IMR-90 (cell line): ENCODE data around the gene DDX60. TPM values are rescaled to one million over a fixed set of nuclear protein-coding genes. Genes with fewer than 3 reads are reported as not detected.

Source experiments
- ATAC-seq: fragments of 200-7000 bp; cut with Tn5 transposase; 2 replicates; pipeline ENCODE4 v1.9.1; 2020; ENCODE audit warnings: low read depth, mild to moderate bottlenecking, moderate library complexity
- BruUV-seq: library from RNA; stranded (reverse); fragments of 400-500 nt; replicated peaks from 2 replicates; lab custom pipeline; 2021; lab: Mats Ljungman, UMichigan
- CTCF ChIA-PET: fragments of 300-600 bp; formaldehyde crosslinking; extraction: SDS; loops from one replicate; lab custom pipeline; 2021; ENCODE audit warnings: antibody characterized with exemption; lab: Yijun Ruan, JAX
- POLR2A ChIA-PET: fragments of 300-600 bp; sonication (Branson Sonifier 250); formaldehyde crosslinking; loops from one replicate; lab custom pipeline; 2022; ENCODE audit warnings: antibody characterized with exemption; ENCODE audit not compliant: unreplicated experiment; lab: Charles Lee
- DNase-seq: peaks from one replicate; pipeline ENCODE4 v3.0.0; 2013
- H2AFZ ChIP-seq: replicated peaks from 2 replicates; pipeline ENCODE3; 2013; ENCODE audit warnings: low read length, mild to moderate bottlenecking; ENCODE audit not compliant: poor library complexity
- H2AK5ac ChIP-seq: 2 replicates; pipeline ENCODE4 v1.6.1; 2013; ENCODE audit warnings: low read depth, low read length, inconsistent platforms
- H2AK9ac ChIP-seq: replicated peaks from 2 replicates; pipeline ENCODE3; 2013; ENCODE audit warnings: mild to moderate bottlenecking, low read depth, low read length, moderate library complexity; ENCODE audit not compliant: poor library complexity
- H2BK120ac ChIP-seq: 2 replicates; pipeline ENCODE4 v1.6.1; 2013; ENCODE audit warnings: low read depth, low read length, inconsistent platforms
- H2BK15ac ChIP-seq: 3 replicates; pipeline ENCODE4 v1.6.1; 2013; ENCODE audit warnings: low read depth, low read length, inconsistent platforms
- H2BK20ac ChIP-seq: 2 replicates; pipeline ENCODE4 v1.6.1; 2013; ENCODE audit warnings: low read depth, mild to moderate bottlenecking, inconsistent platforms, low read length, moderate library complexity
- H2BK5ac ChIP-seq: 2 replicates; pipeline ENCODE4 v1.6.1; 2013; ENCODE audit warnings: mild to moderate bottlenecking, low read depth, low read length, inconsistent platforms; ENCODE audit not compliant: poor library complexity, severe bottlenecking
- H3K14ac ChIP-seq: replicated peaks from 2 replicates; pipeline ENCODE4 v1.6.1; 2013; ENCODE audit warnings: low read depth, low read length, inconsistent platforms
- H3K18ac ChIP-seq: 2 replicates; pipeline ENCODE4 v1.6.1; 2013; ENCODE audit warnings: low read depth, low read length, control low read depth
- H3K23ac ChIP-seq: 2 replicates; pipeline ENCODE4 v1.6.1; 2013; ENCODE audit warnings: low read depth, low read length, inconsistent platforms
- H3K27ac ChIP-seq: 2 replicates; pipeline ENCODE4 v1.5.1; 2013; ENCODE audit warnings: mild to moderate bottlenecking, control low read depth, low read length; ENCODE audit not compliant: insufficient read depth
- H3K27me3 ChIP-seq: 2 replicates; pipeline ENCODE4 v1.6.1; 2013; ENCODE audit warnings: low read length; ENCODE audit not compliant: control insufficient read depth, insufficient read depth
- H3K36me3 ChIP-seq: 2 replicates; pipeline ENCODE4 v1.6.1; 2013; ENCODE audit warnings: low read length, mixed read lengths; ENCODE audit not compliant: control insufficient read depth, insufficient read depth
- H3K4ac ChIP-seq: 2 replicates; pipeline ENCODE4 v1.6.1; 2013; ENCODE audit warnings: low read depth, low read length, inconsistent platforms
- H3K4me1 ChIP-seq: 2 replicates; pipeline ENCODE4 v1.6.1; 2013; ENCODE audit warnings: low read length, mixed read lengths; ENCODE audit not compliant: control insufficient read depth, insufficient read depth
- H3K4me2 ChIP-seq: 2 replicates; pipeline ENCODE4 v1.6.1; 2013; ENCODE audit warnings: low read depth, mild to moderate bottlenecking, control low read depth, low read length, moderate library complexity
- H3K4me3 ChIP-seq: 2 replicates; pipeline ENCODE4 v1.5.1; 2013; ENCODE audit warnings: low read depth, mild to moderate bottlenecking, control low read depth, low read length, moderate library complexity; ENCODE audit not compliant: insufficient read depth
- H3K56ac ChIP-seq: 2 replicates; pipeline ENCODE4 v1.6.1; 2013; ENCODE audit warnings: low read length, inconsistent platforms; ENCODE audit not compliant: insufficient read depth; ENCODE audit errors: extremely low read depth
- H3K79me1 ChIP-seq, 2 experiments: 2 replicates each; pipeline ENCODE4 v1.6.1; 2013; ENCODE audit warnings: low read length in 2 of 2, inconsistent platforms in 1 of 2, low read depth in 1 of 2
- H3K9ac ChIP-seq: 2 replicates; pipeline ENCODE4 v1.6.1; 2013; ENCODE audit warnings: low read depth, low read length, control low read depth
- H3K9me1 ChIP-seq: 2 replicates; pipeline ENCODE4 v1.6.1; 2013; ENCODE audit warnings: low read length, inconsistent platforms; ENCODE audit not compliant: insufficient read depth
- H3K9me3 ChIP-seq: 2 replicates; pipeline ENCODE4 v1.6.1; 2013; ENCODE audit warnings: low read length; ENCODE audit not compliant: control insufficient read depth, insufficient read depth
- H4K20me1 ChIP-seq: 2 replicates; pipeline ENCODE4 v1.6.1; 2013; ENCODE audit warnings: low read length, inconsistent platforms; ENCODE audit not compliant: insufficient read depth
- H4K5ac ChIP-seq: 2 replicates; pipeline ENCODE4 v1.6.1; 2013; ENCODE audit warnings: mild to moderate bottlenecking, low read depth, low read length, control low read depth
- H4K8ac ChIP-seq, 2 experiments: 2 replicates each; pipeline ENCODE4 v1.6.1; 2013; ENCODE audit warnings: low read depth in 2 of 2, low read length in 2 of 2, control low read depth in 1 of 2, inconsistent platforms in 1 of 2
- H4K91ac ChIP-seq: 2 replicates; pipeline ENCODE4 v1.6.1; 2013; ENCODE audit warnings: low read depth, low read length, inconsistent platforms; ENCODE audit not compliant: insufficient read depth
- BHLHE40 ChIP-seq: fragments of 150-350 bp; IDR thresholded peaks from 2 replicates; pipeline ENCODE4 v1.6.1; 2016; ENCODE audit warnings: mild to moderate bottlenecking, low read depth, low read length
- CEBPB ChIP-seq: IDR thresholded peaks from 2 replicates; pipeline ENCODE4 v1.6.1; 2012; ENCODE audit warnings: low read depth, low read length, improper control_type of control experiment
- CHD1 ChIP-seq: IDR thresholded peaks from 2 replicates; pipeline ENCODE4 v1.6.1; 2012; ENCODE audit warnings: low read depth, low read length, improper control_type of control experiment
- FOS ChIP-seq: fragments of 150-350 bp; IDR thresholded peaks from 2 replicates; pipeline ENCODE4 v1.6.1; 2016; ENCODE audit warnings: low read depth, low read length
- MAFK ChIP-seq: IDR thresholded peaks from 2 replicates; pipeline ENCODE4 v1.6.1; 2012; ENCODE audit warnings: low read depth, low read length, improper control_type of control experiment
- MAZ ChIP-seq: IDR thresholded peaks from 2 replicates; pipeline ENCODE4 v1.6.1; 2012; ENCODE audit warnings: low read depth, mild to moderate bottlenecking, low read length, improper control_type of control experiment, moderate library complexity, borderline replicate concordance
- MXI1 ChIP-seq: IDR thresholded peaks from 2 replicates; pipeline ENCODE4 v1.6.1; 2012; ENCODE audit warnings: low read depth, mild to moderate bottlenecking, low read length, moderate library complexity, borderline replicate concordance
- NFE2L2 ChIP-seq: fragments of 150-350 bp; IDR thresholded peaks from 2 replicates; pipeline ENCODE4 v1.6.1; 2016; ENCODE audit warnings: low read depth, mild to moderate bottlenecking, low read length
- POLR2A ChIP-seq: IDR thresholded peaks from 2 replicates; pipeline ENCODE4 v1.6.1; 2012; ENCODE audit warnings: mild to moderate bottlenecking, low read depth, low read length
- RAD21 ChIP-seq: IDR thresholded peaks from 2 replicates; pipeline ENCODE4 v1.6.1; 2012; ENCODE audit warnings: low read length, improper control_type of control experiment
- RCOR1 ChIP-seq: IDR thresholded peaks from 2 replicates; pipeline ENCODE4 v1.6.1; 2012; ENCODE audit warnings: mild to moderate bottlenecking, low read length, improper control_type of control experiment; ENCODE audit not compliant: insufficient replicate concordance
- RFX5 ChIP-seq: IDR thresholded peaks from 2 replicates; pipeline ENCODE4 v1.8.0; 2012; ENCODE audit warnings: low read depth, mild to moderate bottlenecking, low read length, moderate library complexity
- SMC3 ChIP-seq: fragments of 150-350 bp; IDR thresholded peaks from 2 replicates; pipeline ENCODE4 v1.6.1; 2016; ENCODE audit warnings: low read depth, mild to moderate bottlenecking, antibody characterized with exemption, low read length, moderate library complexity
- WGBS, 2 experiments: methylation state at CpG; one replicate each; pipeline versions ENCODE4 v1.1.5 to v1.1.7; 2013; ENCODE audit warnings: missing lambda C conversion rate in 2 of 2; ENCODE audit not compliant: insufficient read length in 1 of 2; ENCODE audit errors: extremely low coverage in 2 of 2; 5-methylcytosine and 5-hydroxymethylcytosine counted together
- dilution Hi-C: fragments of 300-500 bp; cut with HindIII; formaldehyde crosslinking; loops from one replicate; pipeline ENCODE4 v1.14.3; 2018; ENCODE audit warnings: low sequenced_read_pairs; ENCODE audit not compliant: unreplicated experiment
- in situ Hi-C: fragments of 300-500 bp; cut with MboI; formaldehyde crosslinking; loops from 3 replicates; pipeline ENCODE4 v1.14.3; 2019; ENCODE audit warnings: low sequenced_read_pairs, inconsistent platforms, mixed read lengths
- intact Hi-C: fragments of 100-400 bp; cut with micrococcal nuclease; formaldehyde crosslinking; loops from 2 replicates; pipeline ENCODE4 v1.10.0; 2022
- polyA plus RNA-seq, 3 experiments: library from polyadenylated mRNA; depleted of rRNA; stranded (reverse); fragments of >200 nt; gene quantifications; 2 replicates each; pipeline ENCODE4 v1.2.3, GENCODE V29; 2012; ENCODE audit warnings: low replicate concordance in 1 of 3
- total RNA-seq: library from RNA; depleted of rRNA; stranded (reverse); fragments of >200 nt; gene quantifications from 2 replicates; pipeline ENCODE4 v1.2.3, GENCODE V29; 2012
- TF ChIP-seq, protein P1 (sequence below): conservative IDR thresholded peaks from 2 replicates; pipeline ENCODE4 v1.5.1; 2012; ENCODE audit warnings: mild to moderate bottlenecking, low read depth, low read length, improper control_type of control experiment
- TF ChIP-seq, protein P2 (sequence below): fragments of 150-350 bp; IDR thresholded peaks from 2 replicates; pipeline ENCODE4 v1.6.1; 2016; ENCODE audit warnings: low read depth, mild to moderate bottlenecking, low read length, moderate library complexity, borderline replicate concordance
- TF ChIP-seq, protein P3 (sequence below): fragments of 150-350 bp; IDR thresholded peaks from 2 replicates; pipeline ENCODE4 v1.6.1; 2017; ENCODE audit warnings: mild to moderate bottlenecking, antibody characterized with exemption, low read length, low read depth

The DDX60 gene
- total and polyA plus RNA-seq, 2 of the 4 experiments (the other 2 are of a cell fraction) = 3.1 to 6.6 TPM

DNA sequence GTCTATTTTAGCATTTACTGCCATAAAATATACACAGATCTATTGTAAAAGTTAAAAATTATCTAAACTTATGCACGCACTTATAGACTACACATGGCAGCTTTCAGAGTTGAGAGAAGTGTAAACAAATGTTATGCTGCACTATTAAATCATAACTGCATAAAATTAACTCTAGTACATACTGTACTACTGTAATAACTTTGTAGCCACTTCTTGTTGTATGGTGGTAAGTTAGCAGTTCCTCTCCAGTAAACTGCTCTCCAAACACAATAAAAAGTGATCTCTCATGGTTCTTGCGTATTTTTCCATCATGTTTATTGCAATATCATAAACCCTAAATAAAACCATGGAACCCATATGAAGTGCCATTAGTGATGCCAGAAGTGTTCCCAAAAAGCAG is 9.6 kb downstream of the DDX60 start:
- ATAC-seq (no peak), DNase-seq (no peak)
- H2AK5ac ChIP-seq = no peak overlapping the region
- H3K79me1 ChIP-seq = no peaks in the 10 kb centered on the region
- H3K14ac ChIP-seq = no peak overlapping the region
- no peak overlapping the region for H2AK9ac ChIP-seq
- no peak overlapping the region for H3K23ac ChIP-seq
- H3K9me3 ChIP-seq = no peaks in the 10 kb centered on the region
- H3K9ac ChIP-seq = no peak overlapping the region
- WGBS, 2 experiments = no CpG with 5 or more reads among the region's 2 CpGs
- H3K18ac ChIP-seq = no peak overlapping the region
- dilution Hi-C loops = no loop called here
- no peak overlapping the region for H3K27ac ChIP-seq
- H3K9me1 ChIP-seq = no peaks in the 10 kb centered on the region
- H3K4me3 ChIP-seq = no peak overlapping the region
- no peak overlapping the region for H4K5ac ChIP-seq
- no peak overlapping the region for H3K4me2 ChIP-seq
- H2AFZ ChIP-seq = no peak overlapping the region
- no peaks in the 10 kb centered on the region for H4K20me1 ChIP-seq
- H4K91ac ChIP-seq = no peak overlapping the region
- no TSS peak for BruUV-seq
- no peaks in the 10 kb centered on the region for H3K4me1 ChIP-seq
- no peak for TF ChIP-seq BHLHE40
- TF ChIP-seq MAZ = no peak
- no peak for TF ChIP-seq RFX5
- no peak for TF ChIP-seq POLR2A
- no peak for TF ChIP-seq NFE2L2
- TF ChIP-seq MAFK = no peak
- no peak for TF ChIP-seq SMC3
- no peak for TF ChIP-seq RAD21
- no peak for TF ChIP-seq CHD1
- TF ChIP-seq MXI1 = no peak
- no peak for TF ChIP-seq RCOR1
- TF ChIP-seq FOS = no peak
- TF ChIP-seq, protein P1, sequence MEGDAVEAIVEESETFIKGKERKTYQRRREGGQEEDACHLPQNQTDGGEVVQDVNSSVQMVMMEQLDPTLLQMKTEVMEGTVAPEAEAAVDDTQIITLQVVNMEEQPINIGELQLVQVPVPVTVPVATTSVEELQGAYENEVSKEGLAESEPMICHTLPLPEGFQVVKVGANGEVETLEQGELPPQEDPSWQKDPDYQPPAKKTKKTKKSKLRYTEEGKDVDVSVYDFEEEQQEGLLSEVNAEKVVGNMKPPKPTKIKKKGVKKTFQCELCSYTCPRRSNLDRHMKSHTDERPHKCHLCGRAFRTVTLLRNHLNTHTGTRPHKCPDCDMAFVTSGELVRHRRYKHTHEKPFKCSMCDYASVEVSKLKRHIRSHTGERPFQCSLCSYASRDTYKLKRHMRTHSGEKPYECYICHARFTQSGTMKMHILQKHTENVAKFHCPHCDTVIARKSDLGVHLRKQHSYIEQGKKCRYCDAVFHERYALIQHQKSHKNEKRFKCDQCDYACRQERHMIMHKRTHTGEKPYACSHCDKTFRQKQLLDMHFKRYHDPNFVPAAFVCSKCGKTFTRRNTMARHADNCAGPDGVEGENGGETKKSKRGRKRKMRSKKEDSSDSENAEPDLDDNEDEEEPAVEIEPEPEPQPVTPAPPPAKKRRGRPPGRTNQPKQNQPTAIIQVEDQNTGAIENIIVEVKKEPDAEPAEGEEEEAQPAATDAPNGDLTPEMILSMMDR = no peak
- TF ChIP-seq, protein P2, sequence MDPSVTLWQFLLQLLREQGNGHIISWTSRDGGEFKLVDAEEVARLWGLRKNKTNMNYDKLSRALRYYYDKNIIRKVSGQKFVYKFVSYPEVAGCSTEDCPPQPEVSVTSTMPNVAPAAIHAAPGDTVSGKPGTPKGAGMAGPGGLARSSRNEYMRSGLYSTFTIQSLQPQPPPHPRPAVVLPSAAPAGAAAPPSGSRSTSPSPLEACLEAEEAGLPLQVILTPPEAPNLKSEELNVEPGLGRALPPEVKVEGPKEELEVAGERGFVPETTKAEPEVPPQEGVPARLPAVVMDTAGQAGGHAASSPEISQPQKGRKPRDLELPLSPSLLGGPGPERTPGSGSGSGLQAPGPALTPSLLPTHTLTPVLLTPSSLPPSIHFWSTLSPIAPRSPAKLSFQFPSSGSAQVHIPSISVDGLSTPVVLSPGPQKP = no peak
- no peak for TF ChIP-seq CEBPB
- TF ChIP-seq, protein P3, sequence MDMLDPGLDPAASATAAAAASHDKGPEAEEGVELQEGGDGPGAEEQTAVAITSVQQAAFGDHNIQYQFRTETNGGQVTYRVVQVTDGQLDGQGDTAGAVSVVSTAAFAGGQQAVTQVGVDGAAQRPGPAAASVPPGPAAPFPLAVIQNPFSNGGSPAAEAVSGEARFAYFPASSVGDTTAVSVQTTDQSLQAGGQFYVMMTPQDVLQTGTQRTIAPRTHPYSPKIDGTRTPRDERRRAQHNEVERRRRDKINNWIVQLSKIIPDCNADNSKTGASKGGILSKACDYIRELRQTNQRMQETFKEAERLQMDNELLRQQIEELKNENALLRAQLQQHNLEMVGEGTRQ = no peak
- H4K8ac ChIP-seq = no peak overlapping the region
- CTCF ChIA-PET = no interaction called here
- no peak overlapping the region for H2BK120ac ChIP-seq
- in situ Hi-C loops = no loop called here
- no peak overlapping the region for H3K4ac ChIP-seq
- H2BK15ac ChIP-seq = no peak overlapping the region
- H2BK5ac ChIP-seq = no peak overlapping the region
- no peaks in the 10 kb centered on the region for H3K27me3 ChIP-seq
- H2BK20ac ChIP-seq = no peak overlapping the region
- intact Hi-C loops = no loop called here
- no peak overlapping the region for H3K56ac ChIP-seq
- POLR2A ChIA-PET = no interaction called here
- no peaks in the 10 kb centered on the region; the same call in 1 of the 2 replicates for H3K36me3 ChIP-seq
